DOHH2 (cell line): ENCODE data around the gene PPP1R12C.

Experiments
- CTCF ChIP-seq: fragments of 200-600 bp; sonication (generic); IDR thresholded peaks from one replicate; pipeline ENCODE4 v1.5.1; 2014; ENCODE audit warnings: antibody characterized with exemption, mild to moderate bottlenecking, low read depth, low read length; ENCODE audit not compliant: poor library complexity, severe bottlenecking
- EZH2phosphoT487 ChIP-seq: fragments of 200-600 bp; sonication (generic); IDR thresholded peaks from 2 replicates; pipeline ENCODE4 v1.6.1; 2017; ENCODE audit warnings: borderline replicate concordance, mild to moderate bottlenecking, antibody characterized with exemption, low read length, moderate library complexity, mixed read lengths

GRCh38 chr19:55091955-55092354 is 25.5 kb downstream of the PPP1R12C start:
- no peak for TF ChIP-seq EZH2phosphoT487
- no peak for TF ChIP-seq CTCF
